DMS79 treated with DMSO at 0.1 percent for 48 hours (cell line): ENCODE results near the gene GRIK4.

Source experiments
- DNase-seq: peaks from one replicate; lab custom pipeline; 2025; lab: John Stamatoyannopoulos, UW

Gene GRIK4

GRCh38 chr11:120912504-120912903 is 401.0 kb downstream of the GRIK4 start:
- no peak for DNase-seq

GRCh38 chr11:120912915-120913314 is 401.4 kb downstream of the GRIK4 start:
- DNase-seq, result no peak

- no peak for DNase-seq
These were observed 402.5 kb downstream of the GRIK4 start for GRCh38 chr11:120914021-120914420.

- peak; percentile 25 for DNase-seq
These were observed 403.1 kb downstream of the GRIK4 start for GRCh38 chr11:120914601-120915000.

GRCh38 chr11:120917559-120918239 is 406.2 kb downstream of the GRIK4 start:
- no peak for DNase-seq

GRCh38 chr11:120918257-120918656 is 406.7 kb downstream of the GRIK4 start:
- DNase-seq, result no peak

- DNase-seq, result no peak
These were observed 407.5 kb downstream of the GRIK4 start for GRCh38 chr11:120919045-120919444.

GRCh38 chr11:120919566-120919965 is 408.0 kb downstream of the GRIK4 start:
- no peak for DNase-seq

- no peak for DNase-seq
These were observed 412.4 kb downstream of the GRIK4 start for GRCh38 chr11:120923866-120924508.

GRCh38 chr11:120925944-120926343 is 414.4 kb downstream of the GRIK4 start:
- DNase-seq, result no peak

- DNase-seq, result no peak
These were observed 417.1 kb downstream of the GRIK4 start for GRCh38 chr11:120928627-120929026.

- DNase-seq, result no peak
These were observed 417.5 kb downstream of the GRIK4 start for GRCh38 chr11:120929090-120929489.

GRCh38 chr11:120929664-120930154 is 418.2 kb downstream of the GRIK4 start:
- DNase-seq, result no peak

- DNase-seq, result no peak
These were observed 419.7 kb downstream of the GRIK4 start for GRCh38 chr11:120931057-120931779.

- DNase-seq, result no peak
These were observed 420.9 kb downstream of the GRIK4 start for GRCh38 chr11:120932305-120932915.

GRCh38 chr11:120936356-120936755 is 424.8 kb downstream of the GRIK4 start:
- no peak for DNase-seq

GRCh38 chr11:120937501-120937900 is 426.0 kb downstream of the GRIK4 start:
- no peak for DNase-seq

- no peak for DNase-seq
These were observed 426.7 kb downstream of the GRIK4 start for GRCh38 chr11:120938260-120938659.

GRCh38 chr11:120940160-120940848 is 428.8 kb downstream of the GRIK4 start:
- no peak for DNase-seq

- no peak for DNase-seq
These were observed 429.5 kb downstream of the GRIK4 start for GRCh38 chr11:120941000-120941399.

GRCh38 chr11:120942701-120943100 is 431.2 kb downstream of the GRIK4 start:
- DNase-seq, result no peak

- no peak for DNase-seq
These were observed 433.5 kb downstream of the GRIK4 start for GRCh38 chr11:120945042-120945441.
